Measurements from ENCODE around the gene ATF7IP.
A peak's percentile ranks its signal among the peaks of the same experiment; 100 is the strongest.
"Not testable (repeated sequence)": the region's sequence is repeated elsewhere in the genome, so short reads cannot be mapped to it uniquely, and the experiment has no call there.

ATF7IP gene, protein sequence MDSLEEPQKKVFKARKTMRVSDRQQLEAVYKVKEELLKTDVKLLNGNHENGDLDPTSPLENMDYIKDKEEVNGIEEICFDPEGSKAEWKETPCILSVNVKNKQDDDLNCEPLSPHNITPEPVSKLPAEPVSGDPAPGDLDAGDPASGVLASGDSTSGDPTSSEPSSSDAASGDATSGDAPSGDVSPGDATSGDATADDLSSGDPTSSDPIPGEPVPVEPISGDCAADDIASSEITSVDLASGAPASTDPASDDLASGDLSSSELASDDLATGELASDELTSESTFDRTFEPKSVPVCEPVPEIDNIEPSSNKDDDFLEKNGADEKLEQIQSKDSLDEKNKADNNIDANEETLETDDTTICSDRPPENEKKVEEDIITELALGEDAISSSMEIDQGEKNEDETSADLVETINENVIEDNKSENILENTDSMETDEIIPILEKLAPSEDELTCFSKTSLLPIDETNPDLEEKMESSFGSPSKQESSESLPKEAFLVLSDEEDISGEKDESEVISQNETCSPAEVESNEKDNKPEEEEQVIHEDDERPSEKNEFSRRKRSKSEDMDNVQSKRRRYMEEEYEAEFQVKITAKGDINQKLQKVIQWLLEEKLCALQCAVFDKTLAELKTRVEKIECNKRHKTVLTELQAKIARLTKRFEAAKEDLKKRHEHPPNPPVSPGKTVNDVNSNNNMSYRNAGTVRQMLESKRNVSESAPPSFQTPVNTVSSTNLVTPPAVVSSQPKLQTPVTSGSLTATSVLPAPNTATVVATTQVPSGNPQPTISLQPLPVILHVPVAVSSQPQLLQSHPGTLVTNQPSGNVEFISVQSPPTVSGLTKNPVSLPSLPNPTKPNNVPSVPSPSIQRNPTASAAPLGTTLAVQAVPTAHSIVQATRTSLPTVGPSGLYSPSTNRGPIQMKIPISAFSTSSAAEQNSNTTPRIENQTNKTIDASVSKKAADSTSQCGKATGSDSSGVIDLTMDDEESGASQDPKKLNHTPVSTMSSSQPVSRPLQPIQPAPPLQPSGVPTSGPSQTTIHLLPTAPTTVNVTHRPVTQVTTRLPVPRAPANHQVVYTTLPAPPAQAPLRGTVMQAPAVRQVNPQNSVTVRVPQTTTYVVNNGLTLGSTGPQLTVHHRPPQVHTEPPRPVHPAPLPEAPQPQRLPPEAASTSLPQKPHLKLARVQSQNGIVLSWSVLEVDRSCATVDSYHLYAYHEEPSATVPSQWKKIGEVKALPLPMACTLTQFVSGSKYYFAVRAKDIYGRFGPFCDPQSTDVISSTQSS

GRCh38 chr12:14365294-14366208, at the start of gene ATF7IP:
Gene ATF7IP (plus strand): TSS chr12:14365682. CDS start chr12:14423916, 58,234 bp downstream.
- FAIRE-seq, result peak; percentile 97

- no peak for FAIRE-seq
These were observed 47.9 kb upstream of the ATF7IP start for GRCh38 chr12:14317362-14318146.

DNA sequence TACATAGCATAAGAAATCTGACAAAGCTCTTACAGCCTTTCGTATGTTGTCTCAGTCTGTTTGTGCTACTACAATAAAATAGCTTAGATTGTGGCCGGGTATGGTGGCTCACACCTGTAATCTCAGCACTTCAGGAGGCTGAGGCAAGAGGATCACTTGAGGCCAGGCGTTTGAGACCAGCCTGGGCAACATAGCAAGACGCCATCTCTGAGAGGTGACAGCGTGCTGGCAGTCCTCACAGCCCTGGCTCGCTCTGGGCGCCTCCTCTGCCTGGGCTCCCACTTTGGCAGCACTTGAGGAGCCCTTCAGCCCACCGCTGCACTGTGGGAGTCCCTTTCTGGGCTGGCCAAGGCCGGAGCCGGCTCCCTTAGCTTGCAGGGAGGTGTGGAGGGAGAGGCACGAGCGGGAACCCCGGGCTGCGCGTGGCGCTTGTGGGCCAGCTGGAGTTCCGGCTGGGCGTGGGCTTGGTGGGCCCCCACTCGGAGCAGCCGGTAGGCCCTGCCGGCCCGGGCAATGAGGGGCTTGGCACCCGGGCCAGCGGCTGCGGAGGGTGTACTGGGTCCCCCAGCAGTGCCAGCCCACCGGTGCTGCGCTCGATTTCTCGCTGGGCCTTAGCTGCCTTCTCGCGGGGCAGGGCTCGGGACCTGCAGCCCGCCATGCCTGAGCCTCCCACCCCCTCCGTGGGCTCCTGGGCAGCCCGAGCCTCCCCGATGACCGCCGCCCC, 45.6 kb upstream of the ATF7IP start:
- not testable (repeated sequence) for FAIRE-seq

DNA sequence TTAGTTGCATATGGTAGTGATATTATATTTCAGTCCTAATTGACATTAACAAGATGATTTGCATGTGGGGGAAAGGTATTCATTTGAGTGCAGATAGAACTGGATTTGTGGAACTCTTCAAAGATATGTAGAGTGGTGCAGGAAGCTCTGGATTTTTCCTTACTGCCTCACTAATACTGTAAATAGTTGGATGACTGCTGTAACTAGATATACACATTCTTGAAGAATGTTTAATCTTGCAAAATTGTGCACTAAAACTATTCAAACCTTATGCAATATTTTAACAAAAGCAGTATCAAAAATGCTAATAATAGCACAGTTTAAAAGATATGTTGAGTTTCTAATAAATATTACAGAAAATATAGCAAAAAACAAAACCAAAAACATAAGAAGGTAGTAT, 43.1 kb upstream of the ATF7IP start:
- no peak for FAIRE-seq

DNA sequence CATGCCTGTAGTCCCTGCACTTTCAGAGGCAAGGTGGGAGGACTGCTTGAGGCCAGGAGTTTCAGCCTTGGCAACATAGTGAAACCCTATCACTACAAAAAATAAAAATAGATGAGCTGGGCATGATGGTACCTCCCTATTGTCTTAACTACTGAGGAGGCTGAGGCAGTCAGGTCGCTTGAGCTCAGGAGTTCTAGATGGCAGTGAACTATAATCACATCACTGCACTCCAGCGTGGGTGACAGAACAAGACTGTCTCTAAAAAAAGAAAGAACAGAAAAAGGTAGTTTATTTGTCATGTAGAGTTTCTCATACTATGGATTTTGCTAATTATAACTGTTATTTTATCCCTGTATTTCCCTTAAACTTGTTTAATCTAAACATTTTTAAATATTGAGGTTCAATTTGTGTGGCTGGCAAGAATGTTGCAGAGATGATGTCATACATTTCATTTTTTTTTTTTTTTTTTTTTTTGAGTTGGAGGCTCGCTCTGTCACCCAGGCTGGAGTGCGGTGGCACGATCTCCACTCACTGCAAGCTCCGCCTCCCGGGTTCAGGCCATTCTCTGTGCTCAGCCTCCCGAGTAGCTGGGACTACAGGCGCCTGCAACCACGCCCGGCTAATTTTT, 39.7 kb upstream of the ATF7IP start:
- FAIRE-seq, result no peak

DNA sequence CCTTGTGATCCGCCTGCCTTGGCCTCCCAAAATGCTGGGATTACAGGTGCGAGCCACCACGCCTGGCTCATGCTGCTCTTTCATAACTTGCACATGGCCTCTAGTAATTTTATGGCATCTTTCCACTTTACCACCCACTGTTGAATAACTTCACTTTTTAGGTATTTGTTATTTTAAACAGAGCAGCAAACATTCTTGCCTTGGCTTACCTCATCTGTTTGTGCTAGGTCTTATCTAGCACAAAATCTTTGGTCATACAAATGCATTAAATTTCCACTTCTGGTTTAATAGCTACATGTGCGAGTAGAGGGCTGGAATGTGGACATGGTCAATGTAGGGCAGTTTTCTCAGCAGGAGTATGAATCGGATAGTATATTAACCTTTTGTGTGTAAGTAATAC, 38.8 kb upstream of the ATF7IP start:
- no peak for FAIRE-seq

GRCh38 chr12:14327711-14328110, 37.8 kb upstream of the ATF7IP start:
- FAIRE-seq, result no peak

GRCh38 chr12:14332482-14332881, 33.0 kb upstream of the ATF7IP start:
- FAIRE-seq, result no peak

GRCh38 chr12:14340371-14340770, 25.1 kb upstream of the ATF7IP start:
- no peak for FAIRE-seq

DNA sequence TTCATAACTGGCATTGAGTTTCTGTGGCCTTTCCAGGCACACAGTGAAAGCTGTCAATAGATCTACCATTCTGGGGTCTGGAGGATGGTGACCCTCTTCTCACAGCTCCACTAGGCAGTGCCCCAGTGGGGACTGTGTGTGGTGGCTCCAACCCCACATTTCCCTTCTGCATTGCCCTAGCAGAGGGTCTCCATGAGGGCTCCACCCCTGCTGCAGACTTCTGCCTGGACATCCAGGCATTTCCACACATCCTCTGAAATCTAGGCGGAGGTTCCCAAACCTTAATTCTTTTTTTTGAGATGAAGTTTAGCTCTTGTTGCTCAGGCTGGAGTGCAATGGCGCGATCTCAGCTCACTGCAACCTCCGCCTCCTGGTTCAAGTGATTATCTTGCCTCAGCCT, 14.0 kb upstream of the ATF7IP start:
- not testable (repeated sequence) for FAIRE-seq

DNA sequence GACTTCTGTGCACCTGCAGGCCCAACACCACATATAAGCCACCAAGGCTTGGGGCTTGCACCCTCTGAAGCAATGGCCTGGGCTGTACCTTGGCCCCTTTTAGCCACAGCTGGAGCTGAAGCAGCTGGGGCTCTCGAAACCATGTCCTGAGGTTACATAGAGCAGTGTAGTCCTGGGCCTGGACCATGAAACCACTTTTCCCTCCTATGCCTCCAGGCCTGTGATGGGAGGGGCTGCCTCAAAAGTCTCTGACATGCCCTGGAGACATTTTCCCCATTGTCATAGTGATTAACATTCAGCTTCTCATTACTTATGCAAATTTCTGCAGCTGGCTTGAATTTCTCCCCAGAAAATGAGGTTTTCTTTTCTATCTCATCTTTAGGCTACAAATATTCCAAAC, 13.4 kb upstream of the ATF7IP start:
- not testable (repeated sequence) for FAIRE-seq

DNA sequence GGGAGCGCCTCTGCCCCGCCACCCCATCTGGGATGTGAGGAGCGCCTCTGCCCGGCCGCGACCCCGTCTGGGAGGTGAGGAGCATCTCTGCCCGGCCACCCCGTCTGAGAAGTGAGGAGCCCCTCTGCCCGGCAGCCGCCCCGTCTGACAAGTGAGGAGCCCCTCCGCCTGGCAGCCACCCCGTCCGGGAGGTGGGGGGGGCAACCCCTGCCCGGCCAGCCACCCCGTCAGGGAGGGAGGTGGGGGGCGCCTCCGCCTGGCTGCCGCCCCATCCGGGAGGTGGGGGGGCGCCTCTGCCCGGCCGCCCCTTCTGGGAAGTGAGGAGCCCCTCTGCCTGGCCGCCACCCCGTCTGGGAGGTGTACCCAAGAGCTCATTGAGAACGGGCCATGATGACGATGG, 10.8 kb upstream of the ATF7IP start:
- FAIRE-seq, result not testable (repeated sequence)

DNA sequence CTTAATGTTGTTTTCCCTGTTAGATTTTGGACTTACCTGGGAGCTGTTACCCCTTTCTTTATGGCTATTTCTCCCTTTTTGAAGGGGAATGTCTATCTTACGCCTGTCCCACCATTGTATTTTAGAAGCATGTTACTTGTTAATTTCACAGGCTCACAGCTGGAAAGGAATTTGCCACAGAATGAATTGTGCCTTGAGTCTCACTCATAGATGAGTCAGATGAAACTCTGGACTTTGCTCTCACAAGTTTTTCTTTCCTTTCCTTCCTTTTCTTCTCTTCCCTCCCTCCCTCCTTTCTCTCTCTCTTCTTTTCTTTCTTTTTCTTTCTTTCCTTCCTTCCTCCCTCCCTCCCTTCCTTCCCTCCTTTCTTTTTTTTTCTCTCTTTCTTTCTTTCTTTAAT, 9.3 kb upstream of the ATF7IP start:
- FAIRE-seq, result no peak

GRCh38 chr12:14357486-14357885, 8.0 kb upstream of the ATF7IP start:
- FAIRE-seq, result no peak

GRCh38 chr12:14362352-14362751, 3.1 kb upstream of the ATF7IP start:
- no peak for FAIRE-seq

DNA sequence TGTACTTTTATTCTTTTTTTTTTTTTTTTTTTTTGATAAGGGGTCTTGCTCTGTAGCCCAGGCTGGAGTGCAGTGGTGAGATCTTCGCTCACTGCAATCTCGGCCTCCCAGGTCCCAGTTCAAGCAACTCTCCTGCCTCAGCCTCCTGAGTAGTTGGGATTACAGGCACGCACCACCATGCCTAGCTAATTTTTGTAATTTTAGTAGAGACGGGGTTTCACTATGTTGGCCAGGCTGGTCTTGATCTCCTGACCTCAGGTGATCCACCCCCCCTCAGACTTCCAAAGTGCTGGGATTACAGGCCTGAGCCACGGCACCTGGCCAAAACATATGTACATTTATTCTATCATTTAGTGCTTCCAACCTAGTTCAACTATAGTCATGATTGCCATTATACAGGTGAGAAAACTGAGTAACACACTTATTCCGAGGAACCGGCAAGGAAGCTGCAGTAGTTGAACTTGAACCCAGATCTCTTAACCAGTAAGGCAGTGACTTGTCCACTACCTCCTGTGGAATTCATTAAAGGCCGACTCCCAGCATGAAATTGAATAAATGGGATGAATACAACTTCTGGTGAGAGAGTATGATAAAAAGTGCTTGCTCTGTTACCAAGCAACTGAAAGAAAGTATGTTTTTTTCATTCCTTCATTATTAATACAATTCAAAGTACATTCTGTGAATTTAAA, 755 bp upstream of the ATF7IP start:
- FAIRE-seq, result no peak

DNA sequence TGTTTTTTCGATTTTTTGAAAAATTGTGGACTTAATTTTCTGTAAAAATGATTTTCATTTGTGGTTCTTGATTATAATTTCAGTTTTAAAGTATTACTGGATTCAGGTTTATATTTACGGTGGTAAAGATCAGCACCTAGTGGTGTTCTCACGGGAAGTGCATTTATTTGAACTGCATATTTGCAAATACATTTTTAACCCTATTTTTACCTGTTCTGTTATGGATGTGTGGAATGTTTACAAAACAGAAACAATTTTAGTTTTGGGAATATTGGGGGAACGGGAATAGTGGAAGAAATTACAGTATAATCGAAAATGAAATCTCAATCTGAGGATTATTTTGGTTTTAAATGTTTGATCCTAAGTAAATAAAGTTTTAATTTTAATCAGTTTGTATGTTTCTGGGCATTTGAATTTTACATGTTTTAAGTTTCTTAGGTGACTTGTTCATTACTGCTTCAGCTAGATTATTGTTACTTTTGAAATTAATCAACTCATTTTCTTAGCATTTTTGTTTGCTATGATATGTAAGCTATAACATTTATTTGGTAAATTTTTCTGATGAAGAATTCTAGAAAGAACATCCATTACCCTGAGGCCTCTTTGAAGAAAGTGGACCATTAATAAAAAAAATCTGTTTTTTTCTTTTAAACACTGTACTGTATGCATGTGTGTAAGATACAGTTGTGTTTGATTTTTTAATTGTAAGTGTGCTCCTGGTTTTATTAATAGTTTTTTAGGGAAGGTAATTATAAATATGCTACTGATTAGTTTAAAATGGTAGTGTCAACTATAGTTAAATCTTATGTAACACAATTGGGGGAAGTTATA, 942 bp downstream of the ATF7IP start:
- FAIRE-seq, result no peak

DNA sequence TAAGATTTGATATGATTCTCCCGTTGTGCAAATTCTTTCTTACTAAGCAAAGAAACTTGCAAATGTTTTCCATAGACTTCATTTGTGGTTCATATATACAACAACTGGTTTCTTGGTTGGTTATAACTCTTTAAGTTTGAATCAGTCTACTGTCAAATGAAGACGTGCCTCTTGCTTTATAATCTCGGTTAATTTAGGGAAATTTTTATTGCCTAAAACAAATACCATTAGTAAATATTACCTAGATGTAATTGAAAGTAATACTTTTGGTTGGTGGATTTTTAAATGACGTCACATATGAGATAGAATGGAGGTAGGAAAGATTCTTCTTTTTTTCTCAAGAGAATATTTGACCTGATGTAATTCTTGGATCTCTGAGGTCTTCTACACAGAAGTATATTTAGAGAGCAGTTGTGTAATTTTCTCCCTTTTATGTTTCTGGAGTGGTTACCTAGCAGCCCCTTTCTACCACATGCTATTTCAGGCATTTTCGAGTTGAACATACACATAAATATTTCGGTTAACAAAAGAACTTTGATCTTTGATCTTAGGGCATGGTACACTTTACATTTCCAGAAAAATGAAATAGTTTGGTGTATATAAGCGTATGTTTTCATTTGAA, 1.7 kb downstream of the ATF7IP start:
- FAIRE-seq, result no peak

Data from G401.6 (cell line).